ENCODE data around the gene ACACB. TPM values are rescaled to one million over a fixed set of nuclear protein-coding genes. Genes with fewer than 3 reads are reported as not detected.
"Not testable (repeated sequence)": the region's sequence is repeated elsewhere in the genome, so short reads cannot be mapped to it uniquely, and the experiment has no call there.

The ACACB gene
- total RNA-seq, 1 donor from 2014 or later, result 22.7 TPM

DNA sequence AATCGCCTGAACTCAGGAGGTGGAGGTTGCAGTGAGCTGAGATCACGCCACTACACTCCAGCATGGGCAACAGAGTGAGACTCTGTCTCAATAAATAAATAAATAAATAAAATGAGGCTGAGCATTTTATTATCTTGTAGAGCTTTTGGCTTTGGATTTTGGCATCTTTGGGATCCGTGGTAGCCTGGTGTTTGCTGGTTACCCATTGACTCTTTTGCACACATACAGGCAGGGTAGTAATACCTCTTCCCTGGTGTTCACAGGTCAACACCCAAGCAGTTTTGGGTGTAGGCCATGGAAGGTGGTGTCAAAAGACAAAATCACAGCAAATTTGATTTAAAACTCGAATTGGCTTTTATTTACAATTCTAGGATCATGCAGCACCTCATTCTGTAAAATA is 27.8 kb downstream of the ACACB start:
- H3K27ac Mint-ChIP-seq, result no peak overlapping the region
- H3K4me1 Mint-ChIP-seq (ENCODE audit: unreplicated experiment), result no peaks in the 10 kb centered on the region
- H3K4me3 Mint-ChIP-seq, result no peak overlapping the region
- H3K27me3 Mint-ChIP-seq, result peaks cover 2% of the 10 kb centered on the region
- H3K9me3 Mint-ChIP-seq, result no peaks in the 10 kb centered on the region
- TF ChIP-seq, protein P1, sequence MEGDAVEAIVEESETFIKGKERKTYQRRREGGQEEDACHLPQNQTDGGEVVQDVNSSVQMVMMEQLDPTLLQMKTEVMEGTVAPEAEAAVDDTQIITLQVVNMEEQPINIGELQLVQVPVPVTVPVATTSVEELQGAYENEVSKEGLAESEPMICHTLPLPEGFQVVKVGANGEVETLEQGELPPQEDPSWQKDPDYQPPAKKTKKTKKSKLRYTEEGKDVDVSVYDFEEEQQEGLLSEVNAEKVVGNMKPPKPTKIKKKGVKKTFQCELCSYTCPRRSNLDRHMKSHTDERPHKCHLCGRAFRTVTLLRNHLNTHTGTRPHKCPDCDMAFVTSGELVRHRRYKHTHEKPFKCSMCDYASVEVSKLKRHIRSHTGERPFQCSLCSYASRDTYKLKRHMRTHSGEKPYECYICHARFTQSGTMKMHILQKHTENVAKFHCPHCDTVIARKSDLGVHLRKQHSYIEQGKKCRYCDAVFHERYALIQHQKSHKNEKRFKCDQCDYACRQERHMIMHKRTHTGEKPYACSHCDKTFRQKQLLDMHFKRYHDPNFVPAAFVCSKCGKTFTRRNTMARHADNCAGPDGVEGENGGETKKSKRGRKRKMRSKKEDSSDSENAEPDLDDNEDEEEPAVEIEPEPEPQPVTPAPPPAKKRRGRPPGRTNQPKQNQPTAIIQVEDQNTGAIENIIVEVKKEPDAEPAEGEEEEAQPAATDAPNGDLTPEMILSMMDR (conservative IDR thresholded peaks at IDR 0.05), result no peak
- DNase-seq (ENCODE audit: extremely low spot score, unreplicated experiment), result no peak
- H3K36me3 Mint-ChIP-seq, result no peaks in the 10 kb centered on the region

DNA sequence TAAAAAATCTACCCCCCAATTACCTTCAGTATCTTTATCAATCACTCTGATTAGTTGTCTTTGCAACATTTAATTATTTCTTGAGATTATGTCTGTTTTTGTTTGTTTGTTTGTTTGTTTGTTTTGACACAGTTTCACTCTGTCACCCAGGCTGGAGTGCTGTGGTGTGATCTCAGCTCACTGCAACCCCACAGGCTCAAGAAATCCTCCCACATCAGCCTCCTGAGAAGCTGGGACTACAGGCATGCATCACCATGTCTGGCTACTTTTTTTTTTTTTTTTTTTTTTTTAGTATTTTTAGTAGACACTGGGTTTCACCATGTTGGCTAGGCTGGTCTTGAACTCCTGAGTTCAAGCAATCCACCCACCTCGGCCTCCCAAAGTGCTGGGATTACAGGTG is 30.7 kb downstream of the ACACB start:
- H3K4me3 Mint-ChIP-seq; DNase-seq (ENCODE audit: extremely low spot score, unreplicated experiment); H3K36me3 Mint-ChIP-seq; H3K9me3 Mint-ChIP-seq; H3K4me1 Mint-ChIP-seq (ENCODE audit: unreplicated experiment); H3K27ac Mint-ChIP-seq: not testable (repeated sequence)
- H3K27me3 Mint-ChIP-seq, result peaks cover 16% of the 10 kb centered on the region

DNA sequence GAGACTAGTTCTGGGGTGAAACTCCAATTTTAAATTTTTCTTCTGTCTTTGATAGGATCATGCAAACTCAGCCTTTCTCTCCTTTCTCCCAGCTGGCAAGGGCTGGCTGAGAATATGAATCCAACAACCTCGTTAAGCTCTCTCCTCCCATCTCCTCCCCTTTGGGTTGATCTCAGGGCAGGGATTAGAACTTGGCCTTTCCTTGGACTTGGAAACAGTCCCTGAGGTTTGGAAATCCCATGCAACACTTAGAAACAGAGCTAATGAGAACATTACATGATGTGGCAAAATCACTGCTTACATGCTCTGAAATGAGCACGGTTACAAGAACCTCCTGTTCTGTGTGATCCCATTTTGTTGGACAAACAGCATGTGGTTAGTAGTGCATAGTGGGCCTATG is 31.6 kb downstream of the ACACB start:
- TF ChIP-seq, protein P1 (conservative IDR thresholded peaks at IDR 0.05), result no peak
- H3K9me3 Mint-ChIP-seq, result no peaks in the 10 kb centered on the region
- no peaks in the 10 kb centered on the region for H3K4me1 Mint-ChIP-seq (ENCODE audit: unreplicated experiment)
- H3K27ac Mint-ChIP-seq, result no peak overlapping the region
- H3K27me3 Mint-ChIP-seq, result peaks cover 17% of the 10 kb centered on the region
- no peak overlapping the region for H3K4me3 Mint-ChIP-seq
- H3K36me3 Mint-ChIP-seq, result no peaks in the 10 kb centered on the region
- DNase-seq (ENCODE audit: extremely low spot score, unreplicated experiment), result no peak

DNA sequence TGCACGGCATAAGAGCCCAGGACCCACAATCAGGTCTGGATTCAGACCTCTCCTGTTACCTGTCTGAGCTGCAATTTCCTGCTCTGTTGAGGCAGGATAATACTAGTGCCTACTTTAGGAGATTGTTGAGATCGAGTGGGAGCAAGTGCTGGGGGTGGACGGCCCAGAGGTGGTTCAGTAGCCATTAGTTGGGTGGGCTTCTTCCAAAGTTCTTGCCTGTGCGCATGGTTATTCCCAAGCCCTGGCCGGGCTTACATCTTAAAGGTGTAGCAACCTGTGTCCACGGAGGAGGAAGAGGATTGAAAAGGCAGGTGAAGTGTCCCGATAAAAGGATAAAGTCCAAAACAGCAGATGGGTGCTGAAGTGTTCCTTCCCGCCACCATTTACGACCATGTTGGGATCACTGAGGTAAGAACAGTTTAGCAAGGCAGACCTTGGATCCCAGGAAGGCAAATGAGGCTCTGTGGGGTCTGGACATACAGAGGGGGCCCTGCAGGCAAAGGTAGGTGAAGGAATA is 33.8 kb downstream of the ACACB start:
- Mint-ChIP-seq H3K27ac (no peak overlapping the region), H3K36me3 (no peaks in the 10 kb centered on the region), H3K27me3 (peaks cover 17% of the 10 kb centered on the region), H3K4me3 (no peak overlapping the region), H3K9me3 (no peaks in the 10 kb centered on the region), H3K4me1 (ENCODE audit: unreplicated experiment) (peaks cover 9% of the 10 kb centered on the region)
- DNase-seq (ENCODE audit: extremely low spot score, unreplicated experiment), result no peak
- TF ChIP-seq, protein P1 (conservative IDR thresholded peaks at IDR 0.05), result no peak

DNA sequence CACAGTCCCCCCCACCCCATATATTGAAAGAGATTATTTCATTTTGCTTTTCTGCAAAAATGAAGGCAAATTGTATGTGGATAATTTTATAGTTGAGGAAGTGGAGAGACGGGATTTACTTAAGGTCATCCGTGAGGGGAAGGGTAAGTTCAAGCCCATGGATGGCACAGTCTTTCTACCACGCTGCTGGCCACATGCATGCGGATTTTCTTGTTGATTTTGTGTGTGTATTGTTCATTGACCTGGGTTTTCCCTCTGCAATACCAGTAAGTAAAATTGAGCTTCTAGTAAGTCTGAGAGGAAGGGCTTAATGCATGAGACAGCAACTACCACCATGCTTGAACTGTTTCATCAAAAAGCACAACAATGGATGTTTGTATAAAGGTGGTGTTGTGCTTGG is 35.1 kb downstream of the ACACB start:
- Mint-ChIP-seq H3K27me3 (peaks cover 17% of the 10 kb centered on the region), H3K4me1 (ENCODE audit: unreplicated experiment) (peaks cover 14% of the 10 kb centered on the region), H3K4me3 (no peak overlapping the region), H3K27ac (no peak overlapping the region), H3K36me3 (no peaks in the 10 kb centered on the region), H3K9me3 (no peaks in the 10 kb centered on the region)
- TF ChIP-seq, protein P1 (conservative IDR thresholded peaks at IDR 0.05), result no peak
- no peak for DNase-seq (ENCODE audit: extremely low spot score, unreplicated experiment)

DNA sequence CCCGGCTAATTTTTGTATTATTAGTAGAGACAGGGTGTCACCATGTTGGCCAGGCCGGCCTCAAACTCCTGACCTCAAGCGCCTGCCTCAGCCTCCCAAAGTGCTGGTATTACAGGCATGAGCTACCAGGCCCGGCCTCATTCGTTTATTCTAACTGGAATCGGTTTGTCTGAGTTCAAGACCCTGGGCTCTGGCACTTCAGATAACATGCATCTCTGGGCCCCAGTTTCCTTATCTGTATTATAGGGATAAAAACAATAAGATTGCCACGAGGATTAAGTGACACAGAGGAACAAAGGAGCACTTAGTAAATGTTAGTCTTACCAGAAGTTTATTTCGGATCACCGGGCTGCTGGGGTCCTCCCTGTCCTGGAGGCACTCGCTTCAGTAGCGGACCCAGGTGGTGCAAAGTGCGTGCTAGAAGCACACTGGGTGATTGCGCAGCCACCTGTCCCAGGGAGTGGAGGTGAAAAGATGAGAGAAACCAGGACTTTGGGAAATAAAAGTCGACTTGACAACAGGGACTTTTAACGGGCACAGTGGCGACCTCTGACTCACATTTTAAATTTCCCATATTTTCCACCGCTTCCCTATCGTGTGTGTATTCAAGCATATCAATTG is 37.5 kb downstream of the ACACB start:
- no peak for DNase-seq (ENCODE audit: extremely low spot score, unreplicated experiment)
- peak overlapping the region; percentile 90 for H3K4me3 Mint-ChIP-seq
- H3K4me1 Mint-ChIP-seq (ENCODE audit: unreplicated experiment), result peaks cover 14% of the 10 kb centered on the region
- peaks cover 17% of the 10 kb centered on the region for H3K27me3 Mint-ChIP-seq
- H3K27ac Mint-ChIP-seq, result peak overlapping the region; percentile 70
- TF ChIP-seq, protein P1 (conservative IDR thresholded peaks at IDR 0.05), result no peak
- no peaks in the 10 kb centered on the region for H3K9me3 Mint-ChIP-seq
- no peaks in the 10 kb centered on the region for H3K36me3 Mint-ChIP-seq

All from type B pancreatic cell (in vitro differentiated cells).